HG03520 (cell line): ENCODE data around the gene FER1L5.
"Not testable (repeated sequence)": the region's sequence is repeated elsewhere in the genome, so short reads cannot be mapped to it uniquely, and the experiment has no call there.

Experiments
- ATAC-seq: cut with Tn5 transposase; IDR thresholded peaks from one replicate; pipeline ENCODE4 v1.9.1; 2021; ENCODE audit warnings: mild to moderate bottlenecking, moderate library complexity; ENCODE audit not compliant: unreplicated experiment

Gene FER1L5

GRCh38 chr2:96633641-96634040, 8.9 kb upstream of the FER1L5 start:
- ATAC-seq = no peak

GRCh38 chr2:96636551-96637171, 5.9 kb upstream of the FER1L5 start:
- no peak for ATAC-seq

- peak; percentile 65 for ATAC-seq
Measured at GRCh38 chr2:96637385-96638143, 5.0 kb upstream of the FER1L5 start.

- peak; percentile 65 for ATAC-seq
Measured at GRCh38 chr2:96638144-96639121, 4.1 kb upstream of the FER1L5 start, which contains the start of gene KANSL3. KANSL3 (minus strand) TSS chr2:96638312; CDS start chr2:96637135, 1,177 bp downstream.

GRCh38 chr2:96647681-96648080, 5.1 kb downstream of the FER1L5 start:
- no peak for ATAC-seq

- no peak for ATAC-seq
Measured at GRCh38 chr2:96648306-96648930, 5.9 kb downstream of the FER1L5 start.

- no peak for ATAC-seq
Measured at GRCh38 chr2:96649342-96649741, 6.8 kb downstream of the FER1L5 start.

GRCh38 chr2:96651793-96652192, 9.2 kb downstream of the FER1L5 start:
- no peak for ATAC-seq

- not testable (repeated sequence) for ATAC-seq
Measured at GRCh38 chr2:96654791-96655190, 12.2 kb downstream of the FER1L5 start.

- ATAC-seq = no peak
Measured at GRCh38 chr2:96655526-96655925, 13.0 kb downstream of the FER1L5 start.

GRCh38 chr2:96656540-96656939, 14.0 kb downstream of the FER1L5 start:
- no peak for ATAC-seq

GRCh38 chr2:96661324-96661723, 18.8 kb downstream of the FER1L5 start:
- no peak for ATAC-seq

GRCh38 chr2:96662360-96662759, 19.8 kb downstream of the FER1L5 start:
- ATAC-seq = no peak

GRCh38 chr2:96663177-96663576, 20.6 kb downstream of the FER1L5 start:
- ATAC-seq = no peak

GRCh38 chr2:96663829-96664228, 21.3 kb downstream of the FER1L5 start:
- ATAC-seq = no peak

- ATAC-seq = no peak
Measured at GRCh38 chr2:96664366-96664925, 21.9 kb downstream of the FER1L5 start.

- no peak for ATAC-seq
Measured at GRCh38 chr2:96665083-96665569, 22.6 kb downstream of the FER1L5 start.

GRCh38 chr2:96665717-96666116, 23.2 kb downstream of the FER1L5 start:
- not testable (repeated sequence) for ATAC-seq

GRCh38 chr2:96668771-96669170, 26.2 kb downstream of the FER1L5 start:
- no peak for ATAC-seq

GRCh38 chr2:96669539-96670215, 27.1 kb downstream of the FER1L5 start:
- ATAC-seq = no peak
